ENCODE data around the gene ATG7. TPM values are rescaled to one million over a fixed set of nuclear protein-coding genes. Genes with fewer than 3 reads are reported as not detected.

Gene ATG7
- total RNA-seq, 2 experiments from 2014 or later = 21.7 to 28.4 TPM

- ChIA-PET POLR2A (no interaction called here), CTCF (ENCODE audit: unreplicated experiment) (interaction anchor here (0.6 kb wide), 1 partner anchor 1633 kb away, joined by 3 read pairs; no protein-coding TSS in a partner anchor)
- Histone ChIP-seq H3K4me1 (ENCODE audit: insufficient read depth, low read length, poor library complexity, severe bottlenecking) (no peaks in the 10 kb centered on the region), H3K36me3 (ENCODE audit: insufficient read depth, low read length) (peaks cover 38% of the 10 kb centered on the region; the same call in 1 of the 2 replicates), H3K9me2 (ENCODE audit: insufficient read depth, low read length) (no peaks in the 10 kb centered on the region), H2AFZ (ENCODE audit: low read length) (no peak overlapping the region), H4K20me1 (ENCODE audit: insufficient read depth, low read length) (peaks cover 6% of the 10 kb centered on the region; the same call in 1 of the 2 replicates), H3K4me2 (ENCODE audit: low read length) (no peak overlapping the region), H3K9me3 (ENCODE audit: low read length) (no peaks in the 10 kb centered on the region), H3K79me2 (ENCODE audit: insufficient read depth, low read depth, low read length) (no peaks in the 10 kb centered on the region), H3K4me3 (ENCODE audit: low read depth, low read length, poor library complexity, severe bottlenecking) (no peak overlapping the region), H3K27ac (ENCODE audit: low read depth, low read length, poor library complexity, severe bottlenecking) (no peak overlapping the region)
- no peak for DNase-seq (ENCODE audit: low spot score)
- TF ChIP-seq CTCF (conservative IDR thresholded peaks at IDR 0.05; ENCODE audit: low read length) (no peak), EZH2phosphoT487 (IDR thresholded peaks at IDR 0.05; ENCODE audit: borderline replicate concordance, low read depth, low read length) (no peak)
- intact Hi-C loops (cut with micrococcal nuclease; ENCODE audit: unreplicated experiment) = no loop called here
- BruUV-seq (replicated peaks) = no TSS peak
These were observed 291.1 kb downstream of the ATG7 start for GRCh38 chr3:11563159-11563864.

- Histone ChIP-seq H3K9me2 (ENCODE audit: insufficient read depth, low read length) (no peaks in the 10 kb centered on the region), H3K4me1 (ENCODE audit: insufficient read depth, low read length, poor library complexity, severe bottlenecking) (no peaks in the 10 kb centered on the region), H3K79me2 (ENCODE audit: insufficient read depth, low read depth, low read length) (no peaks in the 10 kb centered on the region), H4K20me1 (ENCODE audit: insufficient read depth, low read length) (peaks cover 6% of the 10 kb centered on the region; the same call in 1 of the 2 replicates), H3K27ac (ENCODE audit: low read depth, low read length, poor library complexity, severe bottlenecking) (no peak overlapping the region), H3K9me3 (ENCODE audit: low read length) (no peaks in the 10 kb centered on the region), H2AFZ (ENCODE audit: low read length) (no peak overlapping the region), H3K36me3 (ENCODE audit: insufficient read depth, low read length) (peaks cover 33% of the 10 kb centered on the region; the same call in 1 of the 2 replicates), H3K4me2 (ENCODE audit: low read length) (no peak overlapping the region), H3K4me3 (ENCODE audit: low read depth, low read length, poor library complexity, severe bottlenecking) (no peak overlapping the region)
- ChIA-PET CTCF (ENCODE audit: unreplicated experiment) (no interaction called here), POLR2A (no interaction called here)
- TF ChIP-seq EZH2phosphoT487 (IDR thresholded peaks at IDR 0.05; ENCODE audit: borderline replicate concordance, low read depth, low read length) (no peak), CTCF (conservative IDR thresholded peaks at IDR 0.05; ENCODE audit: low read length) (no peak)
- no peak for DNase-seq (ENCODE audit: low spot score)
- BruUV-seq (replicated peaks) = no TSS peak
- intact Hi-C loops (cut with micrococcal nuclease; ENCODE audit: unreplicated experiment) = no loop called here
These were observed 291.6 kb downstream of the ATG7 start for GRCh38 chr3:11563865-11564185.

GRCh38 chr3:11564577-11565001 lies 292.4 kb downstream of the ATG7 start:
- Histone ChIP-seq H3K4me1 (ENCODE audit: insufficient read depth, low read length, poor library complexity, severe bottlenecking) (no peaks in the 10 kb centered on the region), H3K27ac (ENCODE audit: low read depth, low read length, poor library complexity, severe bottlenecking) (no peak overlapping the region), H3K4me3 (ENCODE audit: low read depth, low read length, poor library complexity, severe bottlenecking) (no peak overlapping the region), H4K20me1 (ENCODE audit: insufficient read depth, low read length) (peaks cover 6% of the 10 kb centered on the region; the same call in 1 of the 2 replicates), H3K9me2 (ENCODE audit: insufficient read depth, low read length) (no peaks in the 10 kb centered on the region), H2AFZ (ENCODE audit: low read length) (no peak overlapping the region), H3K4me2 (ENCODE audit: low read length) (no peak overlapping the region), H3K79me2 (ENCODE audit: insufficient read depth, low read depth, low read length) (no peaks in the 10 kb centered on the region), H3K9me3 (ENCODE audit: low read length) (no peaks in the 10 kb centered on the region), H3K36me3 (ENCODE audit: insufficient read depth, low read length) (peaks cover 33% of the 10 kb centered on the region; the same call in 1 of the 2 replicates)
- ChIA-PET POLR2A (no interaction called here), CTCF (ENCODE audit: unreplicated experiment) (no interaction called here)
- TF ChIP-seq CTCF (conservative IDR thresholded peaks at IDR 0.05; ENCODE audit: low read length) = no peak
- TF ChIP-seq EZH2phosphoT487 (IDR thresholded peaks at IDR 0.05; ENCODE audit: borderline replicate concordance, low read depth, low read length) = no peak
- intact Hi-C loops (cut with micrococcal nuclease; ENCODE audit: unreplicated experiment) = no loop called here
- no TSS peak for BruUV-seq (replicated peaks)
- DNase-seq (ENCODE audit: low spot score) = no peak

Data from OCI-LY7 (cell line).